Endothelial cell of umbilical vein (primary cell): ENCODE measurements around the gene ZNF587B. TPM values are rescaled to one million over a fixed set of nuclear protein-coding genes. Genes with fewer than 3 reads are reported as not detected.

ENCODE experiments used
- BruUV-seq: library from RNA; stranded (reverse); fragments of 400-500 nt; replicated peaks from 2 replicates; lab custom pipeline; 2021; lab: Mats Ljungman, UMichigan
- CTCF ChIA-PET: fragments of 300-600, 350-600 bp; sonication (Branson Sonifier 250); formaldehyde crosslinking; loops from one replicate; lab custom pipeline; 2021; ENCODE audit warnings: antibody characterized with exemption, inconsistent platforms; lab: Charles Lee
- POLR2A ChIA-PET: fragments of 300-600, 350-600 bp; sonication (Branson Sonifier 250); formaldehyde crosslinking; loops from one replicate; lab custom pipeline; 2021; ENCODE audit warnings: antibody characterized with exemption, inconsistent platforms; lab: Charles Lee
- DNase-seq: peaks from one replicate; pipeline ENCODE4 v3.0.0-alpha.2; 2011; ENCODE audit warnings: low read depth, low spot score
- FAIRE-seq: peaks from 2 replicates; lab custom pipeline; 2011; peaks lifted over from hg19 to GRCh38; lab: Jason Lieb, UNC
- H2AFZ ChIP-seq: 2 replicates; pipeline ENCODE4 v1.6.0; 2012; ENCODE audit warnings: low read depth, low read length, control low read depth, inconsistent platforms
- H3K27ac ChIP-seq: 2 replicates; pipeline ENCODE4 v1.5.1; 2011; ENCODE audit warnings: low read depth, mild to moderate bottlenecking, control low read depth, low read length, moderate library complexity; ENCODE audit not compliant: insufficient read depth
- H3K27me3 ChIP-seq, 2 experiments: 2 replicates each; pipeline versions ENCODE4 v1.6.0 to v1.6.1; 2011; ENCODE audit warnings: low read length in 2 of 2, mixed read lengths in 1 of 2; ENCODE audit not compliant: control insufficient read depth in 2 of 2, insufficient read depth in 2 of 2
- H3K36me3 ChIP-seq, 2 experiments: 2 replicates in 1 of 2; 3 replicates in 1 of 2; pipeline ENCODE4 v1.5.1; 2011; ENCODE audit warnings: low read length in 2 of 2, mild to moderate bottlenecking in 1 of 2, moderate library complexity in 1 of 2; ENCODE audit not compliant: control insufficient read depth in 2 of 2, insufficient read depth in 2 of 2; ENCODE audit errors: extremely low read depth in 1 of 2
- H3K4me1 ChIP-seq: 3 replicates; pipeline ENCODE4 v1.5.1; 2011; ENCODE audit warnings: mild to moderate bottlenecking, low read length; ENCODE audit not compliant: control insufficient read depth, insufficient read depth; ENCODE audit errors: extremely low read depth
- H3K4me2 ChIP-seq: 2 replicates; pipeline ENCODE4 v1.6.1; 2011; ENCODE audit warnings: low read length, control low read depth, mixed read lengths; ENCODE audit not compliant: insufficient read depth
- H3K4me3 ChIP-seq, 3 experiments: fragments of 200-600 bp in 1 of 3; sonication (generic), shearing (Covaris generic) in 1 of 3; replicated peaks in 1 of 3; 2 replicates each; pipeline ENCODE4 v1.5.1; 2011 to 2016; ENCODE audit warnings: control low read depth in 3 of 3, low read length in 3 of 3, mild to moderate bottlenecking in 2 of 3, inconsistent platforms in 1 of 3, low read depth in 1 of 3, moderate library complexity in 1 of 3; ENCODE audit not compliant: insufficient read depth in 1 of 3
- H3K79me2 ChIP-seq: 2 replicates; pipeline ENCODE4 v1.6.0; 2012; ENCODE audit warnings: low read length, inconsistent platforms; ENCODE audit not compliant: control insufficient read depth, insufficient read depth
- H3K9ac ChIP-seq: replicated peaks from 2 replicates; pipeline ENCODE3; 2011; ENCODE audit warnings: low read length, control low read depth; ENCODE audit not compliant: insufficient read depth; ENCODE audit errors: extremely low read depth
- H3K9me1 ChIP-seq: replicated peaks from 3 replicates; pipeline ENCODE4 v1.6.0; 2011; ENCODE audit warnings: mild to moderate bottlenecking, low read length; ENCODE audit not compliant: control insufficient read depth, insufficient read depth; ENCODE audit errors: extremely low read depth
- H3K9me3 ChIP-seq: replicated peaks from 2 replicates; pipeline ENCODE4 v1.5.1; 2012; ENCODE audit warnings: low read length, inconsistent platforms; ENCODE audit not compliant: control insufficient read depth, insufficient read depth
- H4K20me1 ChIP-seq: replicated peaks from 2 replicates; pipeline ENCODE3; 2011; ENCODE audit warnings: mild to moderate bottlenecking, low read length; ENCODE audit not compliant: control insufficient read depth, insufficient read depth; ENCODE audit errors: extremely low read depth
- EZH2 ChIP-seq: IDR thresholded peaks from 2 replicates; pipeline ENCODE4 v1.6.1; 2012; ENCODE audit warnings: borderline replicate concordance, low read depth, mild to moderate bottlenecking, moderate library complexity, low read length, inconsistent platforms; ENCODE audit not compliant: severe bottlenecking
- FOS ChIP-seq: IDR thresholded peaks from 2 replicates; pipeline ENCODE4 v1.6.1; 2011; ENCODE audit warnings: mild to moderate bottlenecking, low read length, moderate library complexity, borderline replicate concordance; ENCODE audit not compliant: insufficient read depth
- GATA2 ChIP-seq: IDR thresholded peaks from 2 replicates; pipeline ENCODE4 v1.7.0; 2011; ENCODE audit warnings: low read depth, mild to moderate bottlenecking, moderate library complexity, mixed read lengths, low read length; ENCODE audit not compliant: insufficient read length, insufficient read depth
- JUN ChIP-seq: IDR thresholded peaks from 2 replicates; pipeline ENCODE4 v1.6.1; 2011; ENCODE audit warnings: borderline replicate concordance, low read depth; ENCODE audit not compliant: insufficient read length, insufficient read depth
- MYC ChIP-seq: IDR thresholded peaks from one replicate; pipeline ENCODE4 v1.6.1; 2011; ENCODE audit warnings: mild to moderate bottlenecking, low read depth, low read length
- POLR2A ChIP-seq: IDR thresholded peaks from 2 replicates; pipeline ENCODE4 v1.6.1; 2012; ENCODE audit warnings: low read depth, mild to moderate bottlenecking, control low read depth, low read length
- POLR2AphosphoS5 ChIP-seq: IDR thresholded peaks from 2 replicates; pipeline ENCODE4 v1.6.1; 2012; ENCODE audit warnings: low read depth, mild to moderate bottlenecking, control low read depth, low read length, moderate library complexity; ENCODE audit not compliant: insufficient read depth
- dilution Hi-C: fragments of 300-500 bp; cut with MboI; formaldehyde crosslinking; loops from one replicate; pipeline ENCODE4 v1.15.0; 2019; ENCODE audit warnings: low sequenced_read_pairs; ENCODE audit not compliant: extremely low pct_ligation_motif_present
- intact Hi-C: fragments of 100-400 bp; cut with micrococcal nuclease; formaldehyde crosslinking; loops from one replicate; pipeline ENCODE4 v1.10.0; 2022
- polyA plus RNA-seq, 4 experiments: library from polyadenylated mRNA; depleted of rRNA in 3 of 4; stranded (reverse) in 3 of 4; unstranded in 1 of 4; fragments of >200 nt; gene quantifications; 2 replicates each; pipeline versions ENCODE4 v1.2.1 to v1.2.3, GENCODE V29; 2011 to 2012; ENCODE audit warnings: missing spikeins in 1 of 4
- total RNA-seq: library from RNA; stranded (reverse); gene quantifications from 2 replicates; pipeline ENCODE4 v1.2.3, GENCODE V29; 2021
- TF ChIP-seq, protein P1 (sequence below), 2 donors: IDR thresholded peaks; 1 replicate in 1 of 2; 2 replicates in 1 of 2; pipeline ENCODE4 v1.5.1; 2011; ENCODE audit warnings: low read length in 2 of 2, mild to moderate bottlenecking in 2 of 2, moderate library complexity in 2 of 2, control low read depth in 1 of 2, inconsistent platforms in 1 of 2, low read depth in 1 of 2; ENCODE audit not compliant: insufficient read depth in 1 of 2; ENCODE audit errors: extremely low read depth in 1 of 2
- TF ChIP-seq, protein P2 (sequence below): IDR thresholded peaks from 2 replicates; pipeline ENCODE4 v1.6.1; 2011; ENCODE audit not compliant: insufficient read depth, insufficient read length

ZNF587B gene
- total and polyA plus RNA-seq, 2 donors (not counting 3 experiments of a cell fraction or from before 2014, with no cell fraction given), result 3.2 to 16.3 TPM

DNA sequence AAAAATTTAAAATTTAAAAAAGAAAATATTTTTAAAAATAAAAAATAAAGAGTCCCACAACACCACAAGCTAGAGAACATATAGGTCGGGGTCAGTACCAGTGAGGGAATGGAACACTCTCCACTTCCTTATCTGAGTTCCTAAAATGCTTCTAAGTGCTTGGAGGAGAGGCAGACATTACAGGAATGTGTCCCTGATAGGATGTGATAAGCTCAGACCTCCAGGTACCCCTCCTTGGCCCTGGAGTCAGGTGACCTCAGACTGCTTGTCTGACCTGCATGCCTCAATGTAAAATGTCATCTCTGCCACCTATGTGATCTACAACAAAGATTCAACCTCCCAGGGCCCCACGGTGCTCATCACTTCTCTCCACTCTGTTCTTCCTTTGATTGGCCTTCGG lies 55.9 kb downstream of the ZNF587B start:
- dilution Hi-C loops, result no loop called here
- CTCF ChIA-PET, result no interaction called here
- H3K4me1 ChIP-seq, result peaks cover 6% of the 10 kb centered on the region

More for the DNA sequence above, 55.9 kb downstream of the ZNF587B start:
- Histone ChIP-seq H3K27me3 (no peaks in the 10 kb centered on the region), H2AFZ (no peak overlapping the region), H3K79me2 (no peaks in the 10 kb centered on the region), H3K4me2 (no peak overlapping the region), H3K27ac (no peak overlapping the region), H3K36me3 (no peaks in the 10 kb centered on the region), H4K20me1 (no peaks in the 10 kb centered on the region), H3K4me3 (no peak overlapping the region), H3K9me1 (no peaks in the 10 kb centered on the region), H3K9me3 (no peaks in the 10 kb centered on the region), H3K9ac (no peak overlapping the region)
- DNase-seq (no peak), FAIRE-seq (no peak)
- TF ChIP-seq, protein P1, sequence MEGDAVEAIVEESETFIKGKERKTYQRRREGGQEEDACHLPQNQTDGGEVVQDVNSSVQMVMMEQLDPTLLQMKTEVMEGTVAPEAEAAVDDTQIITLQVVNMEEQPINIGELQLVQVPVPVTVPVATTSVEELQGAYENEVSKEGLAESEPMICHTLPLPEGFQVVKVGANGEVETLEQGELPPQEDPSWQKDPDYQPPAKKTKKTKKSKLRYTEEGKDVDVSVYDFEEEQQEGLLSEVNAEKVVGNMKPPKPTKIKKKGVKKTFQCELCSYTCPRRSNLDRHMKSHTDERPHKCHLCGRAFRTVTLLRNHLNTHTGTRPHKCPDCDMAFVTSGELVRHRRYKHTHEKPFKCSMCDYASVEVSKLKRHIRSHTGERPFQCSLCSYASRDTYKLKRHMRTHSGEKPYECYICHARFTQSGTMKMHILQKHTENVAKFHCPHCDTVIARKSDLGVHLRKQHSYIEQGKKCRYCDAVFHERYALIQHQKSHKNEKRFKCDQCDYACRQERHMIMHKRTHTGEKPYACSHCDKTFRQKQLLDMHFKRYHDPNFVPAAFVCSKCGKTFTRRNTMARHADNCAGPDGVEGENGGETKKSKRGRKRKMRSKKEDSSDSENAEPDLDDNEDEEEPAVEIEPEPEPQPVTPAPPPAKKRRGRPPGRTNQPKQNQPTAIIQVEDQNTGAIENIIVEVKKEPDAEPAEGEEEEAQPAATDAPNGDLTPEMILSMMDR (IDR thresholded peaks at IDR 0.05; ENCODE audit: extremely low read depth in 1 of 2, insufficient read depth in 1 of 2, low read depth in 1 of 2, low read length in 2 of 2), result no peak
- no peak for TF ChIP-seq EZH2
- TF ChIP-seq POLR2AphosphoS5, result no peak
- no peak for TF ChIP-seq JUN
- no peak for TF ChIP-seq FOS
- TF ChIP-seq, protein P2, sequence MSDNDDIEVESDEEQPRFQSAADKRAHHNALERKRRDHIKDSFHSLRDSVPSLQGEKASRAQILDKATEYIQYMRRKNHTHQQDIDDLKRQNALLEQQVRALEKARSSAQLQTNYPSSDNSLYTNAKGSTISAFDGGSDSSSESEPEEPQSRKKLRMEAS, result no peak
- TF ChIP-seq GATA2, result no peak
- no peak for TF ChIP-seq POLR2A
- TF ChIP-seq MYC, result no peak
- BruUV-seq, result no TSS peak
- POLR2A ChIA-PET, result no interaction called here
- intact Hi-C loops, result no loop called here
